Measurements from ENCODE around the gene RGS7BP.
"Not testable (repeated sequence)": the region's sequence is repeated elsewhere in the genome, so short reads cannot be mapped to it uniquely, and the experiment has no call there.

The RGS7BP gene

GRCh38 chr5:64526734-64527439 lies 21.1 kb downstream of the RGS7BP start:
- DNase-seq = no peak
- Mint-ChIP-seq H3K27me3 (ENCODE audit: low read depth, poor library complexity) (peaks cover 11% of the 10 kb centered on the region), H3K4me1 (no peaks in the 10 kb centered on the region), H3K9me3 (no peaks in the 10 kb centered on the region), H3K27ac (no peak overlapping the region), H3K4me3 (no peak overlapping the region), H3K36me3 (ENCODE audit: low read depth) (no peaks in the 10 kb centered on the region)
- no peak for TF ChIP-seq CTCF (IDR thresholded peaks at IDR 0.05)

- Mint-ChIP-seq H3K4me3 (no peak overlapping the region), H3K36me3 (ENCODE audit: low read depth) (no peaks in the 10 kb centered on the region), H3K27ac (no peak overlapping the region), H3K4me1 (no peaks in the 10 kb centered on the region), H3K9me3 (no peaks in the 10 kb centered on the region), H3K27me3 (ENCODE audit: low read depth, poor library complexity) (peaks cover 3% of the 10 kb centered on the region)
- no peak for TF ChIP-seq CTCF (IDR thresholded peaks at IDR 0.05)
- no peak for DNase-seq
Measured at GRCh38 chr5:64530076-64530475, 24.3 kb downstream of the RGS7BP start.

DNA sequence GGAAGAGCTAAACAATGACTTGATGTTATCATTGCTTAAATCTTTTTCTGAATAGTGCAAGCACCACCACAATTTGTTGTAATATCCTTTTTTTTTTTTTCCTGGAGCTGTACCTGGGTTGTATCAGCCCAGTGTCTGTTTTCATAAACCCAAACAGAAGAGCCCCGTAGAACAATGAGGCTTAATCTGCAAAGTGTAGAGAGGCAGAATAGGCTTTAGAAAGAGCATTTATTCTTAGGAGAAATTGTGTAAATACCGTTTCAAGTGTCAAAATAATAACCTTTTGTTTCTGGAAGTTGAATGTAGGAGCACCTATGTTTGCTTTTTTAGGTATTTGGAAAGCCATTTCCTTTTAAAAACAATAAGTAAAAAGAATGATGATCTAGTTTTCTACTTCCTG lies 26.4 kb downstream of the RGS7BP start:
- Mint-ChIP-seq H3K4me1 (no peaks in the 10 kb centered on the region), H3K4me3 (no peak overlapping the region), H3K36me3 (ENCODE audit: low read depth) (no peaks in the 10 kb centered on the region), H3K27ac (no peak overlapping the region), H3K9me3 (no peaks in the 10 kb centered on the region), H3K27me3 (ENCODE audit: low read depth, poor library complexity) (peaks cover 3% of the 10 kb centered on the region)
- TF ChIP-seq CTCF (IDR thresholded peaks at IDR 0.05) = no peak
- no peak for DNase-seq

- DNase-seq = no peak
- no peak overlapping the region for H3K27ac Mint-ChIP-seq
- H3K4me1 Mint-ChIP-seq = no peaks in the 10 kb centered on the region
- H3K36me3 Mint-ChIP-seq (ENCODE audit: low read depth) = no peaks in the 10 kb centered on the region
- no peak for TF ChIP-seq CTCF (IDR thresholded peaks at IDR 0.05)
- H3K27me3 Mint-ChIP-seq (ENCODE audit: low read depth, poor library complexity) = peaks cover 3% of the 10 kb centered on the region
- H3K4me3 Mint-ChIP-seq = no peak overlapping the region
- no peaks in the 10 kb centered on the region for H3K9me3 Mint-ChIP-seq
Measured at GRCh38 chr5:64532657-64533056, 26.8 kb downstream of the RGS7BP start.

GRCh38 chr5:64534033-64534432 lies 28.2 kb downstream of the RGS7BP start:
- no peak overlapping the region for H3K27ac Mint-ChIP-seq
- H3K9me3 Mint-ChIP-seq = no peaks in the 10 kb centered on the region
- no peak overlapping the region for H3K4me3 Mint-ChIP-seq
- DNase-seq = no peak
- H3K27me3 Mint-ChIP-seq (ENCODE audit: low read depth, poor library complexity) = peaks cover 3% of the 10 kb centered on the region
- TF ChIP-seq CTCF (IDR thresholded peaks at IDR 0.05) = no peak
- no peaks in the 10 kb centered on the region for H3K36me3 Mint-ChIP-seq (ENCODE audit: low read depth)
- H3K4me1 Mint-ChIP-seq = no peaks in the 10 kb centered on the region

DNA sequence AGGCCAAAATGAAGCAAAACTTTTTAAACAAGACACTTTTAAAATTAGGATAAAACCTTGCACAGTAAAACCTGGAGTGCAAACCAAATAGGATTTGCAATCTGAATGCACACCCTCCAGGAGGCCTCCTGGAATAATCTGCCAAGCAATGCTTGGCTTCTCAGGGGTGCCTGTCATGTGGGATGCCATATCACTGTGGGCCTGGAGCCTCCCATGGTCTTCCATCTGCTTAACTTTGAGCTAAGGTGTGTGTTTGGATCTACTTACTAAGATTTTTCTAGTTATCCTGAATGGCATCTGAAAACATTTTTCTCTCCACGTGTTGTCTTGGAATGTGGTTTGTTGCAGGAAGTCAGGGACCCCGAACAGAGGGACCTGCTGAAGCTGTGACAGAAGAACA lies 52.1 kb downstream of the RGS7BP start:
- TF ChIP-seq CTCF (IDR thresholded peaks at IDR 0.05) = no peak
- Mint-ChIP-seq H3K9me3 (peaks cover 14% of the 10 kb centered on the region), H3K27me3 (ENCODE audit: low read depth, poor library complexity) (no peaks in the 10 kb centered on the region), H3K4me3 (no peak overlapping the region), H3K27ac (no peak overlapping the region), H3K4me1 (no peaks in the 10 kb centered on the region), H3K36me3 (ENCODE audit: low read depth) (no peaks in the 10 kb centered on the region)
- DNase-seq = no peak

DNA sequence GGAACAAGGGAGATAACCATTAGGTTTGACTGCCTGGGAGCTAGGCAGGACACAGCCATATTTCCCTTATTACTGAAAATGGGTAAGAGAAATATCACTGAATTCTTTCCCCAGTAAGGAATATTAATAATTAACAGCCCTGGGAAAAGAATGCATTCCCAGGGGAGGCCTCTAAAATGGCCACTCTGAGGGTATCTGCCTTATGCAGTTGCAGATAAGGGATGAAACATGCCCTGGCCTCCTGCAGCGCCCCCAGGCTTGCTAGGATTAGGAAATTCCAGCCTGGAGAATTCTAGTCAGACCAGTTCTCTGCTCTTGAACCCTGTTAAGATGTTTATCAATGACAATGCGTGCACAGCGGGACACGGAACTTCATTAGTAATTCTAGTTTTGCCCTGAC lies 52.8 kb downstream of the RGS7BP start:
- H3K4me3 Mint-ChIP-seq; H3K27ac Mint-ChIP-seq; DNase-seq; H3K36me3 Mint-ChIP-seq (ENCODE audit: low read depth); H3K27me3 Mint-ChIP-seq (ENCODE audit: low read depth, poor library complexity); H3K4me1 Mint-ChIP-seq: not testable (repeated sequence)
- H3K9me3 Mint-ChIP-seq = peaks cover 14% of the 10 kb centered on the region
